Thyroid gland (tissue), 4 donors: ENCODE results near the gene ERG.

Experiments used
- CTCF ChIP-seq, 6 experiments: fragments of 200-600 bp in 3 of 6; fragments of 450-650 bp in 3 of 6; sonication (generic) in 3 of 6; IDR thresholded peaks; one replicate each; pipeline ENCODE4 v1.5.1; 2016 to 2019; ENCODE audit warnings: antibody characterized with exemption in 6 of 6, mild to moderate bottlenecking in 2 of 6, inconsistent platforms in 1 of 6, moderate library complexity in 1 of 6
- POLR2A ChIP-seq, 2 donors: fragments of 450-650 bp; IDR thresholded peaks; one replicate each; pipeline ENCODE4 v1.6.1; 2017; ENCODE audit warnings: antibody characterized with exemption in 2 of 2, mild to moderate bottlenecking in 2 of 2, moderate library complexity in 1 of 2

GRCh38 chr21:38503583-38503982, 5.3 kb upstream of the ERG start:
- TF ChIP-seq CTCF (IDR thresholded peaks at IDR 0.05) = no peak
- TF ChIP-seq POLR2A (IDR thresholded peaks at IDR 0.05) = no peak
